DMS153 treated with DMSO at 0.1 percent for 48 hours (cell line): ENCODE data around the gene ARHGAP29.

Source experiments
- DNase-seq: peaks from one replicate; lab custom pipeline; 2025; ENCODE audit not compliant: unreplicated experiment; lab: John Stamatoyannopoulos, UW

Gene ARHGAP29

DNA sequence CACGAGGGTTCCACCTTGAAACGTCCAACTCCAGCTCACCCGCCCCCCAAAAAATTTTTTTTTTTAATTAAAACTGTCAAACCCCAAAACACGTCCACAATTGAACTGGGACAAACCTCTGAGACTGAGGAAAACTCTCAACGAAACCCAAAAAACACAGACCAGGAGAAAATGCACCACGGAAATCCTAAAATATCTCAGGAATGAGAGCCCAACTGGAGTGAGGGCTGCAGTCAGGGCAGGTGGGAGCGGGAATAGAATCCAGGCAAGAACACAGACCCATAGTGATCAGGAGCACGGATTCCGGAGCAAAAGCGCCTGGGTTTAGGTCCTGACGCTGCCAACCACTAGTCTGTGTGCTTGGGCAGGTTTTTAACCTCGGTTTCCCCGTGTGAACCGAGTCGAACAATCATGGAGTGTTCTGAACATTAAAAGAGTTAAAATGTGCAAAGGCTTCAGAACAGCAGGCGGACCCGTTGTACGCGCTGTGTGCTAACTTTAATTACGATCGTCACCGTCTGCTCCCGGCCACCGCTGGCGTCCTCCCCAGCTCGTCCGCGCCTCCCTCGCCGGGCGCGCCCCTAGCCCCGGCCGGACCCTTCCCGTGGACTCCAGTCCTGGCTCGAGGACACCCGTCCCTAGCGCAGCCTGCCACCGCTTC, 624 bp downstream of the ARHGAP29 start:
- DNase-seq = no peak

DNA sequence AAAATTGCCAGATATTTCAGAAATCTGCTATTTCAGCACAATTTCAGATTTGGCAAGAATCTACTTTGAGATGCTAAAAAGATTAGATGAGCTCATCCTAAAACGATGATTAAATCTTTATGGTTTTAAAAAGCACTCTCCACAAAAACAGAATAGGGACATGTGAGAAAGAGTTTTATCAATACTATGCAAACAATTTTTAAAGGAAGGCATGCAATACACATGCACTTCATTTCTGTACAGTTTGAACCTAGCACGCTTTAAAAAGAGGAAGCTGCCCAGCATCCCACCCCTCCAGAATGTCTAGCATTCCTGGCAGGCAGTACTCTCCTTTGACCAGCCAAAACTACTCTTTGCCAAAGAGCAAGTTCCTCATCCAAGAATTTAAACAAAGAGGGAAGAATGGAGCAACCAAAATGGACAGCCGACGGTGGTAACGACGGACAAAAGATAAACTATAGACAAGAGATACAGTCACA, 1.3 kb downstream of the ARHGAP29 start:
- DNase-seq = no peak

DNA sequence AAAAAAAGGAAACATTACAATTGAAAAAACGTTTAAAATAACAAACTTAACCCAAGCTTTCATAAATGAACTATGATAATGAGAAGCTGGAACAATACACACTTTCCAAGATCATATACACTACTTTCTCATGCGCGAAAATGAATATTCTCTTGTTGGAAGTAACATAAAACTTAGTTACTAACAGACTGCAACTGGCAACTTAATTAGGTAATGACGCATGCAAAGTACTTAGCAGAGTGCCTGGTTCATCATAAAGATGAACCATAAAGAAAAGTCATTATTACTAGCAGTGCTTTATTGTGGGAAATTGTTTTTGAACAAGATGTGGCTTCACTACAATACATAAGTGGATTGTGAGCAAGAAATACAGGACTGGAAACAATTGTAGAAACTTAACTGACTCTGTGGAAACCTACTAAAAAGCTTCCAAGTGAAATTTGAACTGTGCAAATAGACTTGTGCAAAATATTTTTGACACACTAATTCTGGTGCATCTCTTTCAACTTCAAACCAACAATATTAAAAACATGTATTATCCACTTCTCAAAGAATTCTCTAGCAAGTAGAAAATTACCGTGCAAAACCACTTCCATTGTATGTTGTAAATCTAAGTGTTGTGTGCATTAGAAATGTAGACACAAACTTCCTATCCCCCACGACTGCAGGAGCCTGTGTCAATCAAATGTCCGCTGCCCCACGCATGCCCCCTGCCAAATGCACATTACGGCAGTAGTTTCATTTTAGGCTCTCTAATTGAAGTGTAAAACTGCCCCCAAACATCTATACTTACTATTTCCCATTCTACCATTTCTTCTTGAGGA, 2.0 kb downstream of the ARHGAP29 start:
- DNase-seq = no peak

DNA sequence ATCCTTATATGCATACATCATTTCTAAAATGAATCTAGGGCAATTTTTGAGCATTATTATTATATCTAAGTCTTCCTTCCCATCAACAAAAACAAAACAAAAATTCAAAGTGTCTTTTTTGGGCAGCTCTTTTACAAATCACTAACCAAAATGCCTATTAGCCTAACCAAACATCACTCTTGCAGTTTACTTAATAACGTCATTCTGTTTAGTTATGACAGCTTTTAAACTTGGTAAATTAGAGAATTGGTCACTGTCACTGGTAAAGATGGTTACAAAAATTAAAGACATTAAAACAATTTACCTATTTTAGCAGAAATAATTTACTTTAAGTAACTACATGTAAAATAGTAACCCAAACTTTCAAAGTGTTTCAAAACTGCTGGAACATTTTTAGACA, 2.8 kb downstream of the ARHGAP29 start:
- no peak for DNase-seq

DNA sequence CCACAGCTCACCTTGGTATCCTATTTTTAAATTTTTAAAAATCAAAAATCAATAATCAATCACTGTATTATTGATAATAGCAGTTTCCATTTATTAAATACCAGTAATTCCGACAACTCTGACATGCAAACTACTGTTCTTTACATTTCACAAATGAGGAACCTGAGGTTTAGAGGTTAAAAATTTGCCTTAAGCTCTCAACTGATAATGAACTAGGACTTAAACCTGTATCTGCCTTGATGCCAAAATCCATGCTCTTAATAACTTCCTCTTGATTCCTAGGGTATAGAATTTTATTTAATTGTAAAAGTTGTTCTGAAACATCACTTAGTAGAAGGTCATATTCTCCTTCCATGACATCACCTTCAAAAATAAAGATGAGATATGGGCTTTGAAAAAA, 5.6 kb downstream of the ARHGAP29 start:
- no peak for DNase-seq

DNA sequence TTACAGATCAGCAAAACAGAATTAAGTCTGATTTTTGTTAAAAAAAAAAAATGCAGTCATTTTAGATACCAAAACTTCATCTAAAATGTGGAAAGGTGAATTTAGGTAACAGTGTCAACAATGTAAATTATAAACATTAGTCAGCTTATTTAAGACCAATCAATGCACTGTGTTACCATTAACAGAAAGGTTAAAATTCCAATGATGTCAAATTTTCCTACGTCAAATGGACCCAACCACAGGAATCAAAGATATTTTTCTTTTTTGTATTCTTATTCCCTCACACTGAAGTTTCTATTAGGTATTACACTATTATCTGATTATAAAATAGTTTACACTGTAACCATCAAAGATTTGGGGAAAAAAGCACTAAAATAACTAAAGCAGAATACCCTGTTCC, 6.5 kb downstream of the ARHGAP29 start:
- no peak for DNase-seq

DNA sequence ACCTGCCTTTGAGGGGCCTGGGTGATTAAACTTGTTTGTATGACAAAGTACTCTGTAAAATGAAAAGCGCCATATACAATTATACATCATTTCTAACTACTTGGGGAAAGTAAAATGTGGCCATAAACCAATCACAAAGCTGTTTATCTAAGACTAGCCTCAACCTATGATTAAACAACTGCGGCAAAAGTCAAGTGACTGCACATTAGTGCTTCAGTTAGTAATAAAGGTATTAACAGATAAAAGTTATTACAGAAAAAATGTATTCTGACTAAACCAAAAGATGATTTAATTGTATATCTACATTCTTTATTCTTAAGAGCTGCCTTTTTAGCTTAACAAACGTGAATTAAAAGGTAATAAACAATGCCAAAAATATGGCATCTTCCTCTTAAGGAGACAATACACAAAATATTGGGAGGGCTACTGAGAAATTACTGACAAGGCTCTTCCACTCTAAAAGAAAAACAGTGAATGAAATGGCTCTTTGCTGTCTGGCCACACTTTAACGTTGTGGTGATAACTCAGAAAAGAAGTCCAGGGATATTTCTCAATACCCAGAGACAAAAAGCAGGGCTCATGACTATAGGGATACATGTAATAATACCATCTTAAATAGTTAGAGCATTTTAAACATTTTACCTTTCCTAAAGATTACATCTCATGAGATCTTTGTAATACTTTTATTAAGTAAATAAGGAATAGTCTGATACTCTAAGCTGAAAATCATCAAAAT, 8.6 kb downstream of the ARHGAP29 start:
- DNase-seq = no peak

DNA sequence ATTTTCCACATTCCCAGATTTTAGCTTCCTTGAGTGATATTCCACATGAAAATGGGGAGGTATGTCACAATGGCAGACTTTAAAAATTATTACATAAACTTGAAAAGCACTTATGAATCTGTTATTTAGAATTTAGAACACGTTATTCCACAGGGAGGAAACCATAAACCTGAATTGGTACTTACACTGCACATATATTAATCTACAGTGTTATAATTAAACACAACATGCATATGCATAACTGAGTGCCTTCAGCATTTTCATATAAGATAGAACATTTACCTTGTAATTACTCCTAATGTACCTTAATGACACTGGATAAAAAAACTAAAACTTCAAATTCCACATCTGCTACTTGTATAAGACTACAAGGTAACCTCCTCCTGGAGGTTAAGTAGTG, 9.8 kb downstream of the ARHGAP29 start:
- DNase-seq = no peak

DNA sequence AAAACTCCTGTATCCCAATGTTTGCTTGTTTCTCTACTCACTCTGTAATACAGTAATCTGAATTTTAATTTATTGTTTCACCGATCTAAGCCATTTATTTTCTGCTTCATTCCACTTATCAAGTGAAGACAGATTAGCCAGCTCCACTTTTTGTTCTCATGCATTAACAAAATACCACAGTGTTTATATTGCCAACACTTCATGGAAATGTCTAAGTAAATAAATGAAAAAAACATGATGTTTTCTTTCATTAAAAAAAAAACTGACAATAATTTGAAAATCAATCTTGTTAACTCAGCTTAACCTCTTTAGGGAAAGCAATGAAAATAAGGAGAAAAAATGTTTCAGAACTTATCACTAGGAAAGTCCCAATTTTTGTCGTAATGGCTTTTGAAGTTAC, 11.5 kb downstream of the ARHGAP29 start:
- no peak for DNase-seq

DNA sequence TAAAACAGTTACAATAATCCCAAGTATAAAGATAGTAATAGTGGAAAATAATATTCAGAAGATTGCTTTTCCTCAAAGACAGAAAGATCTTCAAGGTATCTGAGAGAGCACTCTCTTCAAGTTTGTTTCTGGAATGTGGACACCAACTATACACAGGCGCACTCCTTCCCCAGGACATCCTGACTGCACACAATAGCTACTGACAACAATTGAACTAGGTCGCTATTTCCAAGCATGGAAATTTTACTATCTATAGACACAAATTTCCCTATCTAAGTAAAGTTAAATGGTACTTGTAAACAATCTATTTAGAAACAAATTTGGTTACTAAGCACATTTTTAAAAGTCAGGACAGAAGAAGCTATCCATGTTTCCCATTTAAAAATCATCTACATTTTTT, 19.1 kb downstream of the ARHGAP29 start:
- DNase-seq = no peak

DNA sequence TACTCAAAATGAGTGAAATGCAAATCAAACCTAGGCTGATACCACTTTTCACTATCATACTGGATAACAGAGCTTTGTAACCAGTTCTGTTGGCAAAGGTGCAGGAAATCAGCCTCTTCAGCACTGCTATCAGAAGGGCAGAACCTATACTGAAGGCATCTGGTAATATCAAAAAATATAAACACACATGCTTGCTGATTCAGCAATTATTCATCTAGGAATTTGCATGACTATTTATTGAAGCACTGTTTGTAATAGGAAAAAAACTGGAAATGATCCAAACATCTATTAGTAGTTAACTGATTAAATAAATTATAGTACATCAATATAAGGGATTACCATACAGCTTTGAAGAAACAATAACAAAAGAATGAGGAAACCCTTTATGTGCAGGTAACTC, 21.4 kb downstream of the ARHGAP29 start:
- no peak for DNase-seq

DNA sequence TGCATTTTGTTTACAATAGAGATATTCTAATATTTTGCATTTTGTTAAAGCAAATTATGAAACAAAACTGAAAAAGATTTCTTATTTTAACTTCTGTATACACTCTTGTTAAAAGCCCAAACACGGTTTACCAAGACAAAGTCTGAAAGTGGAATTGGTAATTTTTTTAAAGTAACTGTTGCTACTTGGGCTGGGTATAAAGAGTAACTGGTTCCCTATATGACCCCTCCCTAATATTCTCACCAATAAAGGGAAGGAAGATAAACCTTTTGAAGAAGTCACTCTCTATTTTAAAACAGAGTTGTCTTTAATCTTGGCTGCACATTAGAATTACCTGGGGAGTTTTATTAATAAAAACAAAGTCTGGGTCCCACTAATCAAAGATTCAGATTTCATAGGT, 27.4 kb downstream of the ARHGAP29 start:
- DNase-seq = no peak

DNA sequence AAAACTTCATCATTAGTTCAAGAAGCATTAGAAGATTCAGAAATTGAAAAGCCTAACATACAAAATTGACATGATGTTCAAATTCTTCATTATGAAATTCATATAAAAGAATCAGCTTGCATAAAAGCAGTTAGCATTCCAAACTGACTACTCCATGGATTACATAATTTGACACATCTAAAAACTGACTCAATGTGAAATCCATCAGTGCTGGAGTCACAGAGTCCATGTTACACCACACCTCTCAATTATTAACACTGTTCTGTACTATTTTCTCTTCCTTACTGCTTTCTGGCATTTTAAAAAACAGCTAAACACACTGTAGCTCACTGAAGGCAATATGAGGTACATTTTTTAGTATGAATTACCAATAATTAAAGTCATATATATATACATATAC, 28.0 kb downstream of the ARHGAP29 start:
- DNase-seq = no peak

DNA sequence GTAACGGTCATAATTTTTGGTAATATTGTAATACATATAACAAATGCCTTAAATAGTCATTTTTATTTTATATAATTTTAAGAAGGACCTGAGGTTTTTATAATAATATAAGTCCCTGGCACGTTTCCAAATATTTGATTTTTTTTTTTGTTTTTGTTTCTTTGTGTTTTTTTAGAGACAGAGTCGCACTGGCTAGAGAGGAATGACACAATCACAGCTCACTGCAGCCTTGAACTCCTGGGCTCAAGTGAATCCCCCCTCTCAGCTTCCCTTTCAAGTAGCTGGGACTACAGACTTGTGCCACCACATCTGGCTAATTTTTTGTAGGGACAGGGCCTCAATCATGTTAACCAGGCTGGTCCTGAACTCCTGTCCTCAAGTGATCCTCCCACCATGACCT, 29.7 kb downstream of the ARHGAP29 start:
- DNase-seq = no peak

DNA sequence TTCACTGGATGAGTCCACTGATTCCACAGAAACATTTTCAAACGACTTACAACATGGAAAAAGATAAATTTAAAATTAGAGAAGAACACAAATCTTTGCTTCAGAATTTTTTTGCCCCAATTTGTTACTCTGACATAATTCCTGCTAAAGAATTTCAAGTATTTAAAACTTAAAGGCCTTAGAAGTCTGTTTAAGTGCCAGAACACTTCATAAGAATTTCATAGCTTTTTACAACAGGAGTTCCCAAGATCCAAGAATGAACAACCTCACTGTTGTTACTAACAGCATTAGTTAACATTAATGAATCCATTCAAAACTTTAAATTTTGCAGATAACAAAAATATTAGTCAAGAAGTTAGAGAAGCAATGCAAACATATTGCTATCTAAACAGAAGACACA, 31.7 kb downstream of the ARHGAP29 start:
- DNase-seq = no peak

DNA sequence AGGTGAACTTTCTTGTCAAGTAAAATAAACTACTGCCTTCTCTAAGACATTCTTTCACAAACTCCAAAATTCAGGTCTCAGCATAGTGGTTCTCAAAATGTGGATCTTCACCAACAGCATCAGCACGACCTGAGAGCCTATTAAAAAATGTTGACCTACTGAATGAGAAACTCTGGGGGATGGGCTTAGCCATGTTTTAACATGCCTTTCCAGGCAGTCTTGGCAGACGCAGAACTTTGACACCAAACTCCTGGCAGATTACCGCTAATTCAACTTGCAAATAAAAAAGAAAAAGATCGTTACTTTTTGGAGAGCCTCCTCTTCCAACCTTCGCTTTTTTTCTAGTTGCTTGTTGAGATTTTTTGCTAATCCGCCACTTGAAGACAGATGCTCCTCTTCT, 35.1 kb downstream of the ARHGAP29 start:
- no peak for DNase-seq

DNA sequence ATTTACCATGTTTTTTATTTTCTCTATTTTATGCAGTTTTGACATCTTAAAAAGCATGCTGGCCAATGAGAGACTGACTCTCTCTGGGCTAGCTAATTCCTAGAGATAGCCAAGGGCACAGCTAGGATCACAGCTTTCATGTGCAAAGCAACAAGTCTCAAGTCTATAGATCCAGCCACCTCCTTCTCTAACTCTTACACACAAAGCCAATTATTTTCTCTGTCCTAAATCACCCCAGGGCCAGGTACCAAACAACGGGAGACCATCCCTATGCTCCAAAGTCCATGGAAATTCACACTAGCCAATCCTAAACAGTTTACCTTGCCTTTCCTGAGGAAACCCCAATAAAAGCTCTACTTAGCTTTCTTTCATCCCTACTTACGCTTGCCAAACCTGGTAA, 38.0 kb downstream of the ARHGAP29 start:
- DNase-seq = no peak

DNA sequence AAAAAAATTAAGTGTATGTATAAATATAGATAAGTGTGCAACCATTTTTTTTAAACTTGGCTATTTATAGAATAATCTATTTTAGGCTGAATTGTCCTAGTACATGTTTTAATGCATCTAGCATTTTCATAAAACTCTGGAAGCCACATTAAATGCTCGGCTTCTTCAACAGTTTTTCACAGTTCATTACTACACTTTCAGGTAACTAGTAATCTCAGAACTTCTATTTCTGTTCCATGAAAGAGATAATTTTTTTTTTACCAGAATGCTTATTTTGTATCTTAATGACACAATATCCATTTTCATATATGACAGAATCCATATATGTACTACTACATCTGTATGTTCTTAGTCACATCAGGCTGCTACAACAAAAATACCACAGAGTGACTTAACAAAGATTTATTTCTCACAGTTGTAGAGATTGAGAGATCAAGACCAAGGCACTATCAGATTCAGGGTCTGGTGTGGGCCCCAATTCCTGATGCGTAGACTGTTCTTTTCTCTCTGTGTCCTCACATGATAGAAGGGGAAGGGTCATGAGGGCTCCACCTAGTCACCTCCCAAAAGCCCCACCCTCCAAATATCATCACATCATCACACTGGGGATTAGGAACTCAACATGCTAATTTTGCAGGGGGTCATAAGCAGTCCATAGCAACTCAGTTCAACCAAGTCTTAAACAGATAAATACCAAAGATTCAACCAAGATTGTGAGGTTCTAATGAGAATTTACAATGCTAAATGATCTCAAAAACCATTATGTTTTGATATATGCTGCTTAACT, 43.1 kb downstream of the ARHGAP29 start:
- DNase-seq = no peak

DNA sequence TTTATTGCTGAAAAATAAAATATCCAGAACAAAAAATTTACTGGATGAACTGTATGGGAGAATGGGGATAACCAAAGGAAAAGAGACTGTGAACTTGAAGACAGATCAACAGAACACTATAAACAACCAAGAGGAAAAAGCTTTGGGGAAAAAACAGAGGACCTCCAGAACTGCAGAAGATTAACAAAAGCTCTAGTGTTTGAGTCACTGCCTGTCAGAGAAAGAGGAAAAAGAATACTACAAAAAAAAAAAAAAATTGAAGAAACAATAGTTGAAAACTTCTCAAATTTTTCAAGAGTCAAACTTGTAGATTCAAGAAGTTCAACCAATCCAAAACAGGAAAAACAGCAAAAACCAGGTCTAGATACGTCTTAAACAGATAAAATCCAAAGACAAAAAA, 44.3 kb downstream of the ARHGAP29 start:
- DNase-seq = no peak

DNA sequence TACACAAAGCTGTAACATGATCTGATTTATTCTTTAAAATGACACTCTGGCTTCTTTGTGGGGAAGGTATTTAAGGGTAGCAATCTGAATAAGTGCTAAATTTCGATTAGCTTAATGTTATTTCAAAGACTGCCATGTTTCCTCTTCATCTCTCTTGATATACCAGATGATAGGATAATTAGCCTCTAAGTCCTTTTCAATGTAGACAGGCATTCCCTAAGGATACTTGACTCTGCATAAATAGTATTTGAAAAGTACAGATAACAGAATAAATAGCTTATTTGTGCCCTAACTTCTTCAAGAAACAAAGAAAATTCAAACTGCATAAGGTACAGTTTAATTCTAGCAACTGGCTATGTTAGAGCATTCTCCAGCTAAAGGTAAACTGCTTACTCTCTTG, 46.2 kb downstream of the ARHGAP29 start:
- peak; percentile 12 for DNase-seq

DNA sequence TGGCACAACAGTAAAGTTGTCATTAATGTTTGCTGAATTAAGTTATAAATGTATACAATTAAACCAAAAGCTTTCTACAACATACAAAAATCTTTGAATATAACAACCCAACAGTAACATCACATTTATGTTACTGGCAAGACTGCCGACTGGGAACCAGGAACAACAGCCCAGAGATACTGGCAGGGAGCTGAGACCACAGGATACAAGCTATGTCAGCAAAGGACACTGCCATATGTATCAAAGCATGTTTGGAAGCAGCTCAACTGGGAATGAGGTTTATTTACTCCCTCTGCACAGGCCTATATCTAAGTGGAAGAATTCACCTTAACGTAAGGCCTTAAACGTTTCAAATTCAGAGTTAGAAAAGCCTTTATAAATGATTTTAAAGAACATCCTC, 50.4 kb downstream of the ARHGAP29 start:
- DNase-seq = no peak
